Measurements from ENCODE around the gene OMG.

DNA sequence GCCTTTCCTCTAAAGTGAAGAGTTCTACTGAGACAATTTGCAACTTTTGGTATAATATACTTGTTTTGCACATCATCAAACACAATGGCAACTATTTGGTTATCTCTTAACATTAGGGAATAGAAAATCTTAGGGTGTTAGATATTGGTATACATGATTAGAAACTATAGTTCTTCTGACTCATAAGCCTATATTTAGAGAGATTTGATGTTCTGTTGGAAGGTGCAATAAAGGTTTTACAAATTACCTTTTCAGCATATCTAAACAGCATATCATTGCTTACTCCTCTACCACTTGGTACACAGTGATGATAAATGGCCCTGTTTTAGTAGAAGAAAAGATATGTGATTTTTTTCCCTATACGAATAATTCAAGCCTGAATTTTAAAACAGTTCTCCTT, 10.6 kb upstream of the OMG start:
- TF ChIP-seq POLR2A (IDR thresholded peaks at IDR 0.05), result no peak
- TF ChIP-seq, protein P1, sequence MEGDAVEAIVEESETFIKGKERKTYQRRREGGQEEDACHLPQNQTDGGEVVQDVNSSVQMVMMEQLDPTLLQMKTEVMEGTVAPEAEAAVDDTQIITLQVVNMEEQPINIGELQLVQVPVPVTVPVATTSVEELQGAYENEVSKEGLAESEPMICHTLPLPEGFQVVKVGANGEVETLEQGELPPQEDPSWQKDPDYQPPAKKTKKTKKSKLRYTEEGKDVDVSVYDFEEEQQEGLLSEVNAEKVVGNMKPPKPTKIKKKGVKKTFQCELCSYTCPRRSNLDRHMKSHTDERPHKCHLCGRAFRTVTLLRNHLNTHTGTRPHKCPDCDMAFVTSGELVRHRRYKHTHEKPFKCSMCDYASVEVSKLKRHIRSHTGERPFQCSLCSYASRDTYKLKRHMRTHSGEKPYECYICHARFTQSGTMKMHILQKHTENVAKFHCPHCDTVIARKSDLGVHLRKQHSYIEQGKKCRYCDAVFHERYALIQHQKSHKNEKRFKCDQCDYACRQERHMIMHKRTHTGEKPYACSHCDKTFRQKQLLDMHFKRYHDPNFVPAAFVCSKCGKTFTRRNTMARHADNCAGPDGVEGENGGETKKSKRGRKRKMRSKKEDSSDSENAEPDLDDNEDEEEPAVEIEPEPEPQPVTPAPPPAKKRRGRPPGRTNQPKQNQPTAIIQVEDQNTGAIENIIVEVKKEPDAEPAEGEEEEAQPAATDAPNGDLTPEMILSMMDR (IDR thresholded peaks at IDR 0.05), result no peak
